NCI-H69 (cell line): ENCODE results near the gene KIF18A.
A peak's percentile ranks its signal among the peaks of the same experiment; 100 is the strongest.
"Not testable (repeated sequence)": the region's sequence is repeated elsewhere in the genome, so short reads cannot be mapped to it uniquely, and the experiment has no call there.

Experiments
- DNase-seq: peaks from one replicate; lab custom pipeline; 2025; lab: John Stamatoyannopoulos, UW

KIF18A gene

GRCh38 chr11:28106353-28107043 lies 1.5 kb downstream of the KIF18A start:
- peak; percentile 24 for DNase-seq

- DNase-seq, result peak; percentile 26
These were observed 2.1 kb downstream of the KIF18A start for GRCh38 chr11:28105869-28106268.

- DNase-seq, result no peak
These were observed 3.0 kb downstream of the KIF18A start for GRCh38 chr11:28104984-28105383.

- no peak for DNase-seq
These were observed 3.5 kb downstream of the KIF18A start for GRCh38 chr11:28104425-28104824.

- DNase-seq, result not testable (repeated sequence)
These were observed 5.7 kb downstream of the KIF18A start for GRCh38 chr11:28102300-28102699.

- DNase-seq, result peak; percentile 40
These were observed 7.3 kb downstream of the KIF18A start for GRCh38 chr11:28100665-28101064.

- DNase-seq, result no peak
These were observed 8.2 kb downstream of the KIF18A start for GRCh38 chr11:28099715-28100114.

- DNase-seq, result no peak
These were observed 9.7 kb downstream of the KIF18A start for GRCh38 chr11:28098257-28098656.

- no peak for DNase-seq
These were observed 15.2 kb downstream of the KIF18A start for GRCh38 chr11:28092786-28093185.

- DNase-seq, result no peak
These were observed 17.8 kb downstream of the KIF18A start for GRCh38 chr11:28090052-28090749.

- DNase-seq, result no peak
These were observed 18.6 kb downstream of the KIF18A start for GRCh38 chr11:28089378-28089777.

GRCh38 chr11:28087693-28088092 lies 20.3 kb downstream of the KIF18A start:
- DNase-seq, result not testable (repeated sequence)

- not testable (repeated sequence) for DNase-seq
These were observed 20.8 kb downstream of the KIF18A start for GRCh38 chr11:28087192-28087591.

- DNase-seq, result no peak
These were observed 21.4 kb downstream of the KIF18A start for GRCh38 chr11:28086569-28086968.

GRCh38 chr11:28083118-28083517 lies 24.8 kb downstream of the KIF18A start:
- no peak for DNase-seq

- DNase-seq, result peak; percentile 79
These were observed 30.4 kb downstream of the KIF18A start for GRCh38 chr11:28077521-28077920.

- no peak for DNase-seq
These were observed 35.6 kb downstream of the KIF18A start for GRCh38 chr11:28072321-28072720.

- no peak for DNase-seq
These were observed 36.7 kb downstream of the KIF18A start for GRCh38 chr11:28071305-28071704.

- no peak for DNase-seq
These were observed 49.6 kb downstream of the KIF18A start for GRCh38 chr11:28058333-28058732.

GRCh38 chr11:28054821-28055220 lies 53.1 kb downstream of the KIF18A start:
- no peak for DNase-seq

- DNase-seq, result peak; percentile 85
These were observed 58.4 kb downstream of the KIF18A start for GRCh38 chr11:28049338-28050216.

GRCh38 chr11:28048812-28049211 lies 59.1 kb downstream of the KIF18A start:
- peak; percentile 53 for DNase-seq
